Cerebellar cortex (tissue), 1 donor: ENCODE results near the gene LRCH3.

ENCODE experiments used
- DNase-seq: peaks from one replicate; pipeline ENCODE4 v3.0.0-alpha.2; 2015; ENCODE audit warnings: low spot score

Gene LRCH3

DNA sequence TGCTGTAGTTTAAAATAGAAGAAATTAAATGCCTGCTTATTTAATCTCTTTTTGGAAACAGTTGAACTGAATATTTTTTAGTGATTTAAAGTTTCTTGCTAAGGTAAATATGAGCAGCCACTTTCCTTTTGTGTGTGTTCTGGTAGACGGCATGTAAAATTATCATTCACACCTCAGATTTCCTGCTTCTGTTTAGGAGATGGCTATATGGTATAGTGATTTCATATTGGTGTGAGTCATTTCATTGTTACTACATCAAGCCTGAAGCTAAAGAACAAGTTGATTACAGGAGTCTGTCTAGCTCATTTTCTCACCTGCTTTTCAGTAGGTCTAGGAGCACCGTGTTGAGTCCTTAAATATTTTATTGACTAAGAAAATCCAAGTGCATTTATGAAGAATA is 2.2 kb downstream of the LRCH3 start:
- DNase-seq = no peak

DNA sequence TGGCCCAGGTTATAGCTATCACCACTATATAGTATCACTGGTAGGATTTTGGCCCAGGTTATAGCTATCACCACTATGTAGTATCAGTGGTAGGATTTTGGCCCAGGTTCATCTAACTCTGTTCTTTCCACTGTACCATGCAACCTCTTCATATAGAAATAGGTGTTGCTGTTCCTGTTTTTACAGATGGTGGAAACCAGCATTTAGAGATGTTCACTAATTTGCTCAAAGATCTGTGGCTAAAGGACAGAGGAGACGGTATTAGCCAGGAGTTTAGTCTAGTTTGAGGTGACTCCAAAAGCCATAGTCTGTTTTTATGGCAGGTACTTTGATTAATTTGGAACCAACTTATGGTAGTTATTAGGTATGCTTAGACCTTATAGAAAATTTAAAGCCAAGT is 3.1 kb downstream of the LRCH3 start:
- no peak for DNase-seq

- no peak for DNase-seq
Observed at GRCh38 chr3:197795200-197795599, 4.1 kb downstream of the LRCH3 start.

- DNase-seq = no peak
Observed at GRCh38 chr3:197796087-197796486, 5.0 kb downstream of the LRCH3 start.

GRCh38 chr3:197798863-197799262 is 7.8 kb downstream of the LRCH3 start:
- no peak for DNase-seq

DNA sequence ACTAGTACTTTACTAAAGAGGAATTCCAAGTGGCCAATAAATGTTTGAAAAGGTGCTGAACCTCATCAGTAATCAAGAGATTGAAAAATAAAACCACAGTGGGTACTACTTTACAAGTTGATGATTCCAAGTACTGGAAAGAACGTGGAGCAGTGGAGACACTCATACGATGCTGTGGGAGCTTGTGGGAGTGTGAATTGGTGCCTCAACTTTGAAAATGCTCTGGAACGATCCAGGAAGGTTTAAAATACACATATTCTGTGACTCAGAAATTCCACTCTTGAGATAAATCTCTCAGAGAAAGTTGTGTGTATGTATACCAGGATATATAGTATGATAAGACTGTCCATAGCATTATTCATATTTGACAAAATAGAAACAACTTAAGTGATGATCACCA is 9.3 kb downstream of the LRCH3 start:
- no peak for DNase-seq

- DNase-seq = peak; percentile 35
Observed at GRCh38 chr3:197801891-197802778, 11.1 kb downstream of the LRCH3 start.

- DNase-seq = peak; percentile 23
Observed at GRCh38 chr3:197802779-197803459, 11.9 kb downstream of the LRCH3 start.

GRCh38 chr3:197804511-197804910 is 13.5 kb downstream of the LRCH3 start:
- DNase-seq = no peak

- DNase-seq = no peak
Observed at GRCh38 chr3:197807969-197808587, 17.0 kb downstream of the LRCH3 start.

GRCh38 chr3:197809356-197810020 is 18.4 kb downstream of the LRCH3 start:
- DNase-seq = no peak

DNA sequence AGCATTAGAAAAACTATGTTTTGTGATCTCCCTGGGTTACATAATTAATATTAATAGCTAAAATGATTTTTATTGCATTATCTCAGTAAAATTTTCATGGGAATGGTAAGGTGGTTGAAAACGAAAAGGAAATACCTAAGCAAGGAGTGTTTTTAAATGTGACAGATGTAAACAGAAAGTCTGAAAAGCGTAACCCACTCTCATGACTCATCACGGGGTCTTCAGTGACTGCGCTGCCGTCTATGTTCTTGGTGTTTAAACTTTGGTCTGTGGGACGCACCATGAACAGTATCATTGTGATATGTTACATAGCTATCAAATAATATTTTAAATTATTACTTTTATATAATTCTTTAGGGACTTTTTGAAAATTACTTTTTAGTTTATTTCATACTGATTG is 19.8 kb downstream of the LRCH3 start:
- no peak for DNase-seq

DNA sequence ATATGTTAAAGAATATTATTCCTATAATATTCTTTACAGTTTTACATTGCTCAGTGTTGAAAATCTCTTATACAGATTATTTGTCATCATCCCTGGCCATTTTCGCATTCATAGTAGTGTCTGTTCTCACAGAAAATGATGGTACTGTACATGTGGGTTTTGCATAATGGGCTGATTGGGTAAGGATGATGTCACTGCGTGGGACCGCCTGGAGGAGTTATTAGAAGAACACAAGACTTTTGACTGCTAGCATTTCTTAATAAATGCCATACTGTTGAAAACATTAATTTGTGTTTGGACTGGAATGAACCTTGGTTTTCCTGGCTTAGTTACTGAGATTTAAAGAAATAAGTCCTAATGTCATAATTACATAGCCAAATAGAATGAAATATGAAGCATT is 20.3 kb downstream of the LRCH3 start:
- no peak for DNase-seq

- DNase-seq = no peak
Observed at GRCh38 chr3:197814372-197814771, 23.3 kb downstream of the LRCH3 start.

GRCh38 chr3:197820550-197821335 is 29.7 kb downstream of the LRCH3 start:
- no peak for DNase-seq

DNA sequence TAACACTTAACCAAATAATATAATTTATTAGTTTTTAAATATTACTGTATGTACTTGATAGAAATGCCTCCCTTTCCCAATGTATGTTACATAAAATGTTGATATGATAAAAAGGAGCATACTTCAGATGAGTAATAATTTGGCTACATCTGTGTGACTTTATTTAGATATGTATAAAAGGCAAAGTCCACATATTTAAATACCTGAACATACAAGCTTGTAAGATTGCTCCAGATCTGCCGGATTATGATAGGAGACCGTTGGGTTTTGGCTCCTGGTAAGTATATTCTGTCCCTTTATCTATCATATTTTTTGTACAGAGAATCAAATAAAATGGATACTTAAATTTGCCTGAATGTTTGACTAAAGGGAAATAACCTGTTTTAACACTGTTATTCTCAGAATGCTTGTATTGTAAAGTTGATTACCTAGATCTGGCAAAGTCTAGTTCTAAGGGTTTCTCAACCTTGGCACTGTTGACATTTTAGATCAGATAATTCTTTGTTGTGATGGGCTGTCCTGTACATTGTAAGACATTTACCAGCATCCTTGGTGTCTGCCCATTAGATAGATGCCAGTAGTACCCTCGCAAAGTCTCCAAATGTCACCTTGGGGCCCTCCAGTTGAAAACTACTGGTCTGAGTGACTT is 38.5 kb downstream of the LRCH3 start:
- DNase-seq = no peak

- no peak for DNase-seq
Observed at GRCh38 chr3:197830308-197830966, 39.4 kb downstream of the LRCH3 start.

DNA sequence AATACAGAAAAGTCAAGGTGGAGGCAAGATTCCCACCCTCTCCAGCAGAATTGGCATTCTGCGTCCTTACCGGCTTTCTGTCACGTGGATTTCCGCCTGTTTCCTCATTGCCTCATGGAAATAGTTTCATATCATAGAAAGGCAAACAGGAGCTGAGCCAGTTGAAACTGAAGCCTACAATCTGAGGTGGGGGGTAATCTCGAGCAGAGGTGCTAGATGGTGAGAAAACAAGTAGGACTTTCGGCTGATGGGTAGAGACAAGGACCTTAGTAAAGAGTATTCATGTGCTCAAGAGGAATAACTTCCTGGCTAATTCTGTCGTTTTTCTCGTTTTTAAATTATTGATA is 39.9 kb downstream of the LRCH3 start:
- DNase-seq = no peak

DNA sequence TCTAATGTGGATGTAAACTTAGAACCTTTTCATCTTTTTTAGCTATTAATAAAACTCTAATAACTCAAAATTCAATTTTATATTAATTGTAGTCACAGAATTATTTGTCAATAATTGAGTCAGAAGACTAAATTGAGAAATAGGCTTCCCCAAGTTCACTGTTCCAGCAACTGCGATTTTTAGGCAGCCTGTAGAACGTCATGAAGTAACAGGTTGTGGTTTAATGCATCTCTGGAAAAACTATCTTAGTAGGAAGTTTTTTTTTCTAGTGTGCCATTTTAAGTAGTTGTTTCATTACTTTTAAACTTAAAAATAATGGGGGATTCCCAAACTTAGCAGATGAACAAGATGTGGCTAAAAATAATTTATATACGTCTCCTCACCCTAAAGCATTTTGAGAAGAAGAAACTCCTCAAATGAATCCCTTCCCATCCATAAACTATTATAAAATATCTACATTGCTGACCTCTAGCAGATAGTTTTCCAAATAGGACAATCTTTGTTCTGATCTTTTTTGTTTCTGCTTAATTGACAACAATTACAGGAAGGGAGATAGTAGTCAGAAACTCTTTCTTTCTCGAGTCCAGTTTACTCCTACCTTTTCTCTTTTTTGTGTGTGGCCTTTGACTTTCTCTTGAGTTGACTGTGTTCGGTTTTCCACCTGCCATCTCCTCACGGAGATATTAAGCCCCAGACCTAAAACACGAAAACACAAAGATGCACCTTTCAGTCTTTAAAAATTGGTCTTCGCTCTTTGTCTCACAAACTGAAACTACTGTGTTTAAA is 43.1 kb downstream of the LRCH3 start:
- DNase-seq = no peak

- DNase-seq = no peak
Observed at GRCh38 chr3:197835509-197835908, 44.5 kb downstream of the LRCH3 start.
